Gastroesophageal sphincter (tissue), 3 donors: ENCODE measurements around the gene GATA5.

Source experiments
- CTCF ChIP-seq, 4 experiments: fragments of 200-600 bp in 2 of 4; fragments of 450-650 bp in 2 of 4; sonication (generic) in 1 of 4; IDR thresholded peaks; one replicate each; pipeline ENCODE4 v1.5.1; 2017 to 2019; ENCODE audit warnings: antibody characterized with exemption in 4 of 4, mild to moderate bottlenecking in 2 of 4, moderate library complexity in 2 of 4
- EP300 ChIP-seq: sonication (generic); formaldehyde crosslinking; IDR thresholded peaks from one replicate; pipeline ENCODE4 v1.6.1; 2017; ENCODE audit warnings: antibody characterized with exemption, mild to moderate bottlenecking

- TF ChIP-seq EP300 (no peak), CTCF (IDR thresholded peaks at IDR 0.05) (no peak)
Observed at GRCh38 chr20:62476056-62476838, 452 bp upstream of the GATA5 start.
